Cardiac muscle cell (in vitro differentiated cells and primary cell): Measurements from ENCODE around the gene CRIP2. TPM values are rescaled to one million over a fixed set of nuclear protein-coding genes. Genes with fewer than 3 reads are reported as not detected.

ENCODE experiments used
- DNase-seq, 2 donors: peaks; one replicate each; pipeline versions ENCODE4 v3.0.0 to v3.0.0-alpha.2; 2010 to 2017; ENCODE audit warnings: low read depth in 1 of 2, low spot score in 1 of 2
- H3K27ac ChIP-seq: fragments of 200-600 bp; sonication (generic); 2 replicates; pipeline ENCODE4 v1.5.1; 2016
- H3K27me3 ChIP-seq: fragments of 200-600 bp; sonication (generic); 2 replicates; pipeline ENCODE4 v1.6.0; 2016; ENCODE audit warnings: control low read depth
- H3K36me3 ChIP-seq: fragments of 200-600 bp; sonication (generic); 2 replicates; pipeline ENCODE4 v1.5.1; 2016; ENCODE audit warnings: control low read depth
- H3K4me1 ChIP-seq: fragments of 200-600 bp; sonication (generic); 2 replicates; pipeline ENCODE4 v1.8.1; 2017; ENCODE audit warnings: low read depth, mild to moderate bottlenecking, mixed run types
- H3K4me3 ChIP-seq: fragments of 200-600 bp; sonication (generic); 2 replicates; pipeline ENCODE4 v1.5.1; 2016; ENCODE audit warnings: mild to moderate bottlenecking
- H3K9me3 ChIP-seq: fragments of 200-600 bp; sonication (generic); 2 replicates; pipeline ENCODE4 v1.5.1; 2017; ENCODE audit warnings: low read depth, mild to moderate bottlenecking, control low read depth
- polyA plus RNA-seq: library from polyadenylated mRNA; unstranded; fragments of >200 nt; fragmentation: Nextera tagmentation; extraction: Ambion mirVana; gene quantifications from 2 replicates; pipeline ENCODE4 v1.2.1, GENCODE V29; 2016
- total RNA-seq: library from RNA; depleted of rRNA; stranded (reverse); fragments of >200 nt; gene quantifications from 2 replicates; pipeline ENCODE4 v1.2.3, GENCODE V29; 2016
- TF ChIP-seq, protein P1 (sequence below): IDR thresholded peaks from 2 replicates; pipeline ENCODE4 v1.5.1; 2012; ENCODE audit warnings: low read depth, mild to moderate bottlenecking, low read length

The CRIP2 gene
- total and polyA plus RNA-seq, 2 experiments from 2014 or later = 804 to 1,845 TPM

DNA sequence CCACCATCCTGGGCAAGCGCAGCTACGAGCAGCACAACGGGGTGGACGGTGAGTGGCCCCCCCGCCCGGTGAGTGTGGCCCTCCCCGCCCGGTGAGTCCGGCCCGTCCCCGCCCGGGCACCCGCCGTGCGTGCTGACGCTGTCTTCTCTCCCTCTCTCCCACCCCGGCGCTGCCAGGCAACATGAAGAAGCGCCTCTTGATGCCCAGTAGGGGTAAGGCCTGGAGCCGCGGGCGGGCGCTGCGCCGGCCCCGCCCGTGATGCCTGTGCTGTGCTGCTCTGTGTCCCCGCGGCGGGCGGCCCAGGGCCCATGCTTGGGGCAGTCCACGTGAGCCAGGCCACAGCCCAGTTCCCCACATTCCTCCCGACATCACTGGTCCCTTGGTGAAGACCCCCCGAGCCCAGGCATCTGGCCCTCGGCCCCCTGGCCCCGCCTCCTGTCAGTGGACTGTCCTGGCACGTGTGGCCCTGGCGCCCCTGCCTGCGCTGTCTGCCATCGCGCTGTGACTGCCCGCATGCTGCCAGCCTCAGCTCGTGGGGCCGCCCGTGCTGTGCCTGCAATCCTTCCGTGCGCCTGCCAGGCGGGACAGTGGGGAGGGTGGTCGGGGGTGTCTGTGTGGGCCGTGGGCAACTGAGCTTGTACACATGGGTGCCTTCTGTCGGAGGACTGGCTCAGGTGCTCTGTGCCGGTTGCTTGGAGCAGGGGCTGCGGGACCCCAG, 7.9 kb upstream of the CRIP2 start:
- Histone ChIP-seq H3K27me3 (no peaks in the 10 kb centered on the region), H3K36me3 (peaks cover 30% of the 10 kb centered on the region), H3K9me3 (no peaks in the 10 kb centered on the region), H3K27ac (peak overlapping the region; percentile 98), H3K4me3 (no peak overlapping the region), H3K4me1 (peaks cover 55% of the 10 kb centered on the region)
- DNase-seq = no peak
- TF ChIP-seq, protein P1, sequence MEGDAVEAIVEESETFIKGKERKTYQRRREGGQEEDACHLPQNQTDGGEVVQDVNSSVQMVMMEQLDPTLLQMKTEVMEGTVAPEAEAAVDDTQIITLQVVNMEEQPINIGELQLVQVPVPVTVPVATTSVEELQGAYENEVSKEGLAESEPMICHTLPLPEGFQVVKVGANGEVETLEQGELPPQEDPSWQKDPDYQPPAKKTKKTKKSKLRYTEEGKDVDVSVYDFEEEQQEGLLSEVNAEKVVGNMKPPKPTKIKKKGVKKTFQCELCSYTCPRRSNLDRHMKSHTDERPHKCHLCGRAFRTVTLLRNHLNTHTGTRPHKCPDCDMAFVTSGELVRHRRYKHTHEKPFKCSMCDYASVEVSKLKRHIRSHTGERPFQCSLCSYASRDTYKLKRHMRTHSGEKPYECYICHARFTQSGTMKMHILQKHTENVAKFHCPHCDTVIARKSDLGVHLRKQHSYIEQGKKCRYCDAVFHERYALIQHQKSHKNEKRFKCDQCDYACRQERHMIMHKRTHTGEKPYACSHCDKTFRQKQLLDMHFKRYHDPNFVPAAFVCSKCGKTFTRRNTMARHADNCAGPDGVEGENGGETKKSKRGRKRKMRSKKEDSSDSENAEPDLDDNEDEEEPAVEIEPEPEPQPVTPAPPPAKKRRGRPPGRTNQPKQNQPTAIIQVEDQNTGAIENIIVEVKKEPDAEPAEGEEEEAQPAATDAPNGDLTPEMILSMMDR = no peak

DNA sequence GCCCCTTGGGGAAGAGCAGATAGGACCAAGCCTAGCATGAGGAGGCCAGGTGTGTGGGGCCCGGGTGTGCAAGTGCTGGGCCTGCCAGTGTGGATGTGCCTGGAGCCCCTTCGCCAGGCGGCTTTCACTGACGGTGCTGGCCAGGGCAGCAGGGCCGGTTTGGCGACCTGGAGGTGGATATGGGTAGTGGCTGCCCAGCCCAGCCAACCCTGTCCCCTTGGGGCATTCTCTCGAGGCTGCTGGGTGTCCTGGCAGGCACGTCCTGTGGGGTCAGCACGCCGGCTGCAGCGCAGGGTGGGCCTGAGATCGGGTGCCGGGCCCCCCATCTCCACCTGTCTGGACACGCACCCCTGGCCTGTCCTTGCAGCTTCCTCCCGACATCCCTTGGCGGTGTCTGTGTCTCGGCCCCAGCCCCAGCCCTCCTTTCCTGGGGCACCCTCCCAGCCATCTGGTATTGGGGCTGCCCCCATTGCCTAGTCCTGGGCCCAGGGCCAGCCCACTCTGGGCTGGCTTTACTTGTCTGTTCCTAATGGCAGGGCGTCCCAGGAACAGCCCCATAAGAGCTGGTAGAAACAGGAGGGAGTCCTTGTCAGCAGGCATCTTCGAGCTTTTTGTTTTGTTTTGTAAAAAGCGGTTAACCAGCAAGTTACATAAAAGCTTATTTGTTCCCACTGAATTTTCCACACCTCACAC, 7.2 kb upstream of the CRIP2 start:
- Histone ChIP-seq H3K4me1 (peaks cover 62% of the 10 kb centered on the region), H3K27me3 (no peaks in the 10 kb centered on the region), H3K36me3 (peaks cover 30% of the 10 kb centered on the region), H3K27ac (peak overlapping the region; percentile 98), H3K4me3 (no peak overlapping the region), H3K9me3 (no peaks in the 10 kb centered on the region)
- no peak for DNase-seq
- TF ChIP-seq, protein P1 = no peak

DNA sequence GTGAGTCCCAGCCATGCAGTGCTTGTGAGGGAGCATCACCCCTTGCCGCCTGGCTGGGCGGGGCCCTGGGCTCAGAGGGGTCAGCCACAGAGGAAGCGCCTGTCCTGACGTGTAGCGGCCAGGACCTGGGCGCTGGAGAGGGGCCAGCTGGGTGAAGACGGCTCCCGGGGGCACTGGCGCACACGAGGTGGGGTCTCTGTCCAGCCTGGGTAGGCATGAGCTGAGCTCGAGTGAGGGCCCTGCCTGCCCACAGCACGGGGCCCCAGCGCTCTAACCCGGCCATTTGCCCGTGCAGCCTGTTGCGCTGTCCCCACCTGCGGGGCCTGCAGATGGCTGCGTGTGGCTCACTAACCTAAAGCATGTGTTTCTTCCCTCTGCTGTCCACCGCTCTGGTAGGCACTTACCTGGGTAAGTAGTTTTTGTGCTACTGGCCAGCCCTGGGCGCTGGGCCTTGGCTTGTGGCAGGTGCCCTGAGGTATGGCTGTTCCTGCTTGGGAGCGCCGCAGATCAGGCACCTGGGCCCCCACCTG, 6.6 kb upstream of the CRIP2 start:
- no peaks in the 10 kb centered on the region for H3K27me3 ChIP-seq
- peak overlapping the region; percentile 98 for H3K27ac ChIP-seq
- TF ChIP-seq, protein P1 = no peak
- no peak overlapping the region for H3K4me3 ChIP-seq
- no peak for DNase-seq
- H3K9me3 ChIP-seq = no peaks in the 10 kb centered on the region
- peaks cover 29% of the 10 kb centered on the region for H3K36me3 ChIP-seq
- peaks cover 68% of the 10 kb centered on the region for H3K4me1 ChIP-seq

DNA sequence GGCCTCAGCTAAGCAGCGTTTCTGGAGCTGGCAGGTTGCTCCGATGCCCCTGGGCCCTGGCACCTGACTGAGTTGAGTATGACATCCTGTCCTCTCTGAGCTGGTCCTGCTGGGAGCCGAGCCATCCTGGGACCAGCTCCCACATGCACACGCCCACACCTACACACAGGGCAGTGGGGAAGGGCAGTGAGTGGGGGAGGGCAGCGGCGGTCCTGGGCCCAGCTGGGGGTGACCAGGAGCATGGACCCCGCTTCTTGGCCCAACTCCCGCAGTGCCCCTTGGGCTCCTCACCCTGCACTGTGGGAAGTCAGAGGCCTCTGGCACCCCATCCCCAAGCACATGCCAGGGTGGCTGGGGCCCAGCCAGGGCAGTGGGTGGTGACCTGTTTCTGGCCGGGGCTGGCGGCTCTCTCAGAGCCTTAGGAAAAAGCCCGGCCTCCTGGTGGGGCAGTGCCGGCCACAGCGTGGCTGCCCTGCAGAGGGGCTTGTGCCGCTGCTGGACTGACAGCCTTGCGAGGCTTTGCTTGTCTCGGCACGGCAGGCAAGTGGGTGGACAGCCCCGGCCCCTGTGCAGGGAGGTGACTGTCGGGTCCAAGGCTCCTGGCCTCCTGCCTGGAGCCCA, 5.9 kb upstream of the CRIP2 start:
- peak overlapping the region; percentile 98 for H3K27ac ChIP-seq
- TF ChIP-seq, protein P1 = no peak
- no peak for DNase-seq
- no peak overlapping the region for H3K4me3 ChIP-seq
- peaks cover 23% of the 10 kb centered on the region for H3K36me3 ChIP-seq
- H3K27me3 ChIP-seq = no peaks in the 10 kb centered on the region
- H3K4me1 ChIP-seq = peaks cover 75% of the 10 kb centered on the region
- H3K9me3 ChIP-seq = no peaks in the 10 kb centered on the region

DNA sequence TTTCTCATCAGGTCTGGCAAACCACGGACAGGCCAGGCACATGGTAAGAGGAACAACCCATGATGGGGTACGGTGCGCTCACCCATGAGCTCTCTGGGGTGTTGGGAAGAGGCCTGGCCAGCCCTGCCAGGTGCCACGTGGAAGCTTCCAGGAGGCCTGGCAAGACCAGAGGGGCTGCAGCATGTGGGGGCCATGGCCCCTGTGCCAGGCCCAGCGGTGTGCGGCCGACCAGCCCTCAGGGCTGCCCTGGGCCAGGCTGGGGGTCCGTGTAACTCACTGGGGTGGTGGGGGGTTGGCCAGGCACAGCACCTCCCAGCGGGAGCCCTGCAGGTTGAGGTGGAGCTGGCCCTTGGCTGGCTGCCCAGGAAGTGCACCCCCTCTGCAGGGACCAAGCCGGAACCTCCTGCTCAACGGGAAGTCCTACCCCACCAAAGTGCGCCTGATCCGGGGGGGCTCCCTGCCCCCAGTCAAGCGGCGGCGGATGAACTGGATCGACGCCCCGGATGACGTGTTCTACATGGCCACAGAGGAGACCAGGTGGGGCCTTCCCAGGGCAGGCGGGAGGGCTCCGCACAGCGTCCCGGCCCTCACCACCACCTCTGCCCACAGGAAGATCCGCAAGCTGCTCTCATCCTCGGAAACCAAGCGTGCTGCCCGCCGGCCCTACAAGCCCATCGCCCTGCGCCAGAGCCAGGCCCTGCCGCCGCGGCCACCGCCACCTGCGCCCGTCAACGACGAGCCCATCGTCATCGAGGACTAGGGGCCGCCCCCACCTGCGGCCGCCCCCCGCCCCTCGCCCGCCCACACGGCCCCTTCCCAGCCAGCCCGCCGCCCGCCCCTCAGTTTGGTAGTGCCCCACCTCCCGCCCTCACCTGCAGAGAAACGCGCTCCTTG, 4.9 kb upstream of the CRIP2 start:
- TF ChIP-seq, protein P1 = no peak

More for the DNA sequence above, 4.9 kb upstream of the CRIP2 start:
- H3K4me1 ChIP-seq = peaks cover 75% of the 10 kb centered on the region
- peak overlapping the region; percentile 98 for H3K27ac ChIP-seq
- no peaks in the 10 kb centered on the region for H3K27me3 ChIP-seq
- DNase-seq = no peak
- H3K9me3 ChIP-seq = no peaks in the 10 kb centered on the region
- H3K36me3 ChIP-seq = peaks cover 17% of the 10 kb centered on the region
- no peak overlapping the region for H3K4me3 ChIP-seq
